ENCODE results near the gene SMIM29. TPM values are rescaled to one million over a fixed set of nuclear protein-coding genes. Genes with fewer than 3 reads are reported as not detected.

Gene SMIM29
- total RNA-seq, 1 experiment from 2014 or later, result 24.0 TPM

- Histone ChIP-seq H3K4me3 (ENCODE audit: low read depth, low read length, poor library complexity, severe bottlenecking) (no peak overlapping the region), H3K36me3 (ENCODE audit: insufficient read depth, low read length, poor library complexity, severe bottlenecking) (peaks cover 15% of the 10 kb centered on the region), H3K4me1 (ENCODE audit: insufficient read depth, low read length, poor library complexity, severe bottlenecking) (no peaks in the 10 kb centered on the region), H3K27ac (ENCODE audit: low read depth, low read length, poor library complexity, severe bottlenecking) (no peak overlapping the region), H3K9me3 (ENCODE audit: low read depth, low read length, poor library complexity, severe bottlenecking) (no peaks in the 10 kb centered on the region), H3K27me3 (replicated peaks; ENCODE audit: insufficient read depth, low read depth, low read length, poor library complexity) (no peaks in the 10 kb centered on the region)
- ChIA-PET POLR2A (ENCODE audit: low non-redundant PET) (no interaction called here), CTCF (no interaction called here)
- intact Hi-C loops (cut with micrococcal nuclease; ENCODE audit: unreplicated experiment), result no loop called here
- no TSS peak for BruUV-seq (replicated peaks)
- TF ChIP-seq, protein P1, sequence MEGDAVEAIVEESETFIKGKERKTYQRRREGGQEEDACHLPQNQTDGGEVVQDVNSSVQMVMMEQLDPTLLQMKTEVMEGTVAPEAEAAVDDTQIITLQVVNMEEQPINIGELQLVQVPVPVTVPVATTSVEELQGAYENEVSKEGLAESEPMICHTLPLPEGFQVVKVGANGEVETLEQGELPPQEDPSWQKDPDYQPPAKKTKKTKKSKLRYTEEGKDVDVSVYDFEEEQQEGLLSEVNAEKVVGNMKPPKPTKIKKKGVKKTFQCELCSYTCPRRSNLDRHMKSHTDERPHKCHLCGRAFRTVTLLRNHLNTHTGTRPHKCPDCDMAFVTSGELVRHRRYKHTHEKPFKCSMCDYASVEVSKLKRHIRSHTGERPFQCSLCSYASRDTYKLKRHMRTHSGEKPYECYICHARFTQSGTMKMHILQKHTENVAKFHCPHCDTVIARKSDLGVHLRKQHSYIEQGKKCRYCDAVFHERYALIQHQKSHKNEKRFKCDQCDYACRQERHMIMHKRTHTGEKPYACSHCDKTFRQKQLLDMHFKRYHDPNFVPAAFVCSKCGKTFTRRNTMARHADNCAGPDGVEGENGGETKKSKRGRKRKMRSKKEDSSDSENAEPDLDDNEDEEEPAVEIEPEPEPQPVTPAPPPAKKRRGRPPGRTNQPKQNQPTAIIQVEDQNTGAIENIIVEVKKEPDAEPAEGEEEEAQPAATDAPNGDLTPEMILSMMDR (conservative IDR thresholded peaks at IDR 0.05; ENCODE audit: low read depth, low read length), result no peak
- no peak for DNase-seq (ENCODE audit: low spot score)
Observed at GRCh38 chr6:34284563-34285447, 36.0 kb upstream of the SMIM29 start.

DNA sequence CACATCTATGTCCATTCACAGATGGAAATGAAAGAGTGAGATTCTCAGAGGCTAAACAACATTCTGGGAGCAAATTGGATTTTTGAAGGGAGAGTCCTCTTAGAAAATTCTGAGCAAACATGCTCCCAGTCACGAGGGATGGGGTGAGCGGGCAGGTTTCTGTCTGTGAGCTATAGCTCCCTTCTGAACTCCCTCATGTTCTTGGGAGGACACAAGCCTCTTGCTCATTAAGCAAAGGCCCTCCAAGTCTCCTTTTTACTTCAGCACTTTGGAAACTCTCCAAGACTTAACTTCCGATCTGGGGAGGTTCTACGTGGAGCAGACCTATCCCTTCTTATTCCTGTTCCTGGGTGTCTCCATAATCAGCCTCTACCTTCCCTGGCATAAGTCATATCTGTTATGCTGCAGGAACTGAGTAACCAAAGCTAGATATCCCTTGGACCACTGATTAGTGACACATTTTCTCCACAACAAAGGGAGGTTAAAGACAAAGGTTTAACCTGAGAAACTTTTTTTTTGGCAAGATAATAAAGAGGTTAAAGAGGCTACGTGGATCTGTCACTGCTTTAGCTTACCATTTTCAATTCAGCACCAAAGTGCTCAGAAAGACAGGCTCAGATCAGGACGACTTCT lies 33.0 kb upstream of the SMIM29 start:
- intact Hi-C loops (cut with micrococcal nuclease; ENCODE audit: unreplicated experiment), result no loop called here
- POLR2A ChIA-PET (ENCODE audit: low non-redundant PET), result no interaction called here
- TF ChIP-seq, protein P1 (conservative IDR thresholded peaks at IDR 0.05; ENCODE audit: low read depth, low read length), result no peak
- no peak for TF ChIP-seq EZH2 (IDR thresholded peaks at IDR 0.05; ENCODE audit: borderline replicate concordance, low read depth, low read length, poor library complexity, severe bottlenecking)

DNA sequence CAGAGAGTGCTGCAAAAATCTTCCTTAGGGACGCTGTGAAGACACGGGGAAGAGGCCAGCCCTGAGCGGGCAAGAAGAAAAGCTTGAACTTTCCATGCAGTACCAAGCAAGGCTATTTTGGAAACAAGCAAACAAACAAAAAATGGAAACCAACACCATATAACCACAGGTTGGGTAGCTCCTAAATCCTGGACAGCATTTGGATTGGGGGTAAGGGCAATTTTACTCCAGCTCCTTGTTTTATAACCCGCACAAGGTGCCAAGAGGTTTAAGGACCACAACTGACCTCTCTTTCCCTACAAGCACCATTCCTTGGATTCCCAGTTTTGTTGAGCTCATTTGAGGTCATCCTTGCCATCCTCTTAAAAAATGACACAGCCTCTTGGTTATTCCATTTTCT lies 31.4 kb upstream of the SMIM29 start:
- CTCF ChIA-PET, result no interaction called here

More for the DNA sequence above, 33.0 kb upstream of the SMIM29 start:
- DNase-seq (ENCODE audit: low spot score), result no peak
- H3K27ac ChIP-seq (ENCODE audit: low read depth, low read length, poor library complexity, severe bottlenecking), result no peak overlapping the region
- no peaks in the 10 kb centered on the region for H3K4me1 ChIP-seq (ENCODE audit: insufficient read depth, low read length, poor library complexity, severe bottlenecking)
- no peaks in the 10 kb centered on the region for H3K9me3 ChIP-seq (ENCODE audit: low read depth, low read length, poor library complexity, severe bottlenecking)
- BruUV-seq (replicated peaks), result no TSS peak
- peaks cover 15% of the 10 kb centered on the region for H3K36me3 ChIP-seq (ENCODE audit: insufficient read depth, low read length, poor library complexity, severe bottlenecking)
- no peaks in the 10 kb centered on the region for H3K27me3 ChIP-seq (replicated peaks; ENCODE audit: insufficient read depth, low read depth, low read length, poor library complexity)
- no peak overlapping the region for H3K4me3 ChIP-seq (ENCODE audit: low read depth, low read length, poor library complexity, severe bottlenecking)
- CTCF ChIA-PET, result interaction anchor here (0.6 kb wide), 1 partner anchor 38 kb away, joined by 13 read pairs; no protein-coding TSS in a partner anchor

More for the DNA sequence above, 31.4 kb upstream of the SMIM29 start:
- Histone ChIP-seq H3K36me3 (ENCODE audit: insufficient read depth, low read length, poor library complexity, severe bottlenecking) (peaks cover 11% of the 10 kb centered on the region), H3K4me1 (ENCODE audit: insufficient read depth, low read length, poor library complexity, severe bottlenecking) (no peaks in the 10 kb centered on the region), H3K9me3 (ENCODE audit: low read depth, low read length, poor library complexity, severe bottlenecking) (no peaks in the 10 kb centered on the region), H3K27me3 (replicated peaks; ENCODE audit: insufficient read depth, low read depth, low read length, poor library complexity) (no peaks in the 10 kb centered on the region), H3K27ac (ENCODE audit: low read depth, low read length, poor library complexity, severe bottlenecking) (no peak overlapping the region), H3K4me3 (ENCODE audit: low read depth, low read length, poor library complexity, severe bottlenecking) (no peak overlapping the region)
- TF ChIP-seq, protein P1 (conservative IDR thresholded peaks at IDR 0.05; ENCODE audit: low read depth, low read length), result no peak
- no TSS peak for BruUV-seq (replicated peaks)
- no peak for DNase-seq (ENCODE audit: low spot score)
- intact Hi-C loops (cut with micrococcal nuclease; ENCODE audit: unreplicated experiment), result no loop called here
- POLR2A ChIA-PET (ENCODE audit: low non-redundant PET), result no interaction called here
